ENCODE results near the gene CDC42BPB.

GRCh38 chr14:102910442-102910841 lies 146.9 kb downstream of the CDC42BPB start:
- TF ChIP-seq POLR2A (IDR thresholded peaks at IDR 0.05) (no peak), CTCF (IDR thresholded peaks at IDR 0.05 in 4 of 5, conservative IDR thresholded peaks at IDR 0.05 in 1 of 5) (no peak)

Data from gastrocnemius medialis (tissue), 4 donors.